ENCODE data around the gene TMEM255A.

DNA sequence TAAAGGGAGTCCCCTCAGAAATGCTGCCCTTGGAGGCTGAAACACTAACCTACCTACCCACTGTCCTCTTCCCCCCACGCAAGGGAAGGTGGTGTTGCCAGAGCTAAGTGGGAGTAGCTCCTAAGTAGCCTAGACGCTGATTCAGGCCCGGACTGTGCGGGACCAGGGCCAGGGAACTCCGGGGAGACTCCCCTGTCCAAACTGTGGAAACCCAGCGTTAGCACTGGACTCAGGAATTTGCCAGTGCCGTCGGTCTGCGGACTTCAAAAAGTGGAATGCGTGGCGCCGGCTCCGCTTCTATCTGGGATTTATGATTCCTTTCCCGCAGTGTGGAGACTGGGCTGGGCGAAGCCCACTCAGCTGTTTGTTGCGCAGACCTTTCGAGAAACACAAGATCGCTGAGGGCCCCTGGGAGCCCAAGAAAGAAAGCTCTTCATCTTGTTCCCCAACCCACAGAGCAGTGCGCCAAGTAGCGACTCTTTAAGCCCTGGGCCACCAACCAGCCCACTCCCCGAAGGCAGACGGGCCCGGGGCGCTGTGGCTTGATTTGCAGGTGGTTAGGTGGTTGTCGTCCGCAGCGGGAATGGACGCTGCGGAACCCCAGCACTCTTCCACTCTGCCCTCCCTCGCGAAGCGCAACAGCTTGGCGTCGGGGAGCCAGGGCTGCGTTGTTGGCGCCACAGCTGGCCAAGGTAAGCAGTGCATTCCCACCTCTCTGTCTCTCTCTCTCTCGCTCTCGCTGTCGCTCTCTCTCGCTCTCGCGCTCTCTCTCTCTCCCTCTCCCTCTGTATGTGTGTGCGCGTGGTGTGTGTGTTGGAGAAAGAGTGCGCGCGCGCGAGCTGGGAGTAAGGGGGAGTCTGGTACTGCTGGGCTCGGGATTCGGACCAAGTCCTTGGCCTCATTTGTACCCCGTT is 2.0 kb downstream of the TMEM255A start:
- TF ChIP-seq YY1 (IDR thresholded peaks at IDR 0.05; ENCODE audit: insufficient read depth, insufficient read length), result no peak
- TF ChIP-seq ZNF274 (IDR thresholded peaks at IDR 0.05; ENCODE audit: low read depth, low read length), result no peak
- TF ChIP-seq SUZ12 (IDR thresholded peaks at IDR 0.05; ENCODE audit: extremely low read depth, insufficient read depth, insufficient read length), result no peak
